GM21576 (cell line): ENCODE measurements around the gene SLC6A2.
"Not testable (repeated sequence)": the region's sequence is repeated elsewhere in the genome, so short reads cannot be mapped to it uniquely, and the experiment has no call there.

Experiments
- ATAC-seq: cut with Tn5 transposase; IDR thresholded peaks from one replicate; pipeline ENCODE4 v1.9.1; 2021; ENCODE audit warnings: mild to moderate bottlenecking, moderate library complexity; ENCODE audit not compliant: unreplicated experiment

The SLC6A2 gene

GRCh38 chr16:55655897-55656681 lies at the start of gene SLC6A2:
Gene SLC6A2, plus strand, starts transcription at chr16:55655988. Its CDS starts 707 bp downstream, at chr16:55656695.
- no peak for ATAC-seq

GRCh38 chr16:55613613-55614335 lies 42.0 kb upstream of the SLC6A2 start:
- no peak for ATAC-seq

GRCh38 chr16:55615071-55615470 lies 40.7 kb upstream of the SLC6A2 start:
- ATAC-seq: no peak

- not testable (repeated sequence) for ATAC-seq
Observed at GRCh38 chr16:55615670-55616069, 40.1 kb upstream of the SLC6A2 start.

- ATAC-seq: no peak
Observed at GRCh38 chr16:55621771-55622170, 34.0 kb upstream of the SLC6A2 start.

GRCh38 chr16:55622272-55622671 lies 33.5 kb upstream of the SLC6A2 start:
- no peak for ATAC-seq

GRCh38 chr16:55622930-55623561 lies 32.7 kb upstream of the SLC6A2 start:
- no peak for ATAC-seq

GRCh38 chr16:55623640-55624039 lies 32.1 kb upstream of the SLC6A2 start:
- no peak for ATAC-seq

GRCh38 chr16:55624696-55625095 lies 31.1 kb upstream of the SLC6A2 start:
- no peak for ATAC-seq

- no peak for ATAC-seq
Observed at GRCh38 chr16:55625843-55626242, 29.9 kb upstream of the SLC6A2 start.

- ATAC-seq: no peak
Observed at GRCh38 chr16:55628306-55628968, 27.4 kb upstream of the SLC6A2 start.

GRCh38 chr16:55630774-55631173 lies 25.0 kb upstream of the SLC6A2 start:
- no peak for ATAC-seq

GRCh38 chr16:55632259-55632658 lies 23.5 kb upstream of the SLC6A2 start:
- no peak for ATAC-seq

GRCh38 chr16:55634193-55634592 lies 21.6 kb upstream of the SLC6A2 start:
- ATAC-seq: no peak

GRCh38 chr16:55638256-55638655 lies 17.5 kb upstream of the SLC6A2 start:
- no peak for ATAC-seq

GRCh38 chr16:55640701-55641327 lies 15.0 kb upstream of the SLC6A2 start:
- no peak for ATAC-seq

- ATAC-seq: no peak
Observed at GRCh38 chr16:55641430-55642056, 14.2 kb upstream of the SLC6A2 start.

GRCh38 chr16:55642611-55643010 lies 13.2 kb upstream of the SLC6A2 start:
- no peak for ATAC-seq

GRCh38 chr16:55643161-55643970 lies 12.4 kb upstream of the SLC6A2 start:
- no peak for ATAC-seq
